NCI-H128 (cell line): Measurements from ENCODE around the gene ANKAR.
"Not testable (repeated sequence)": the region's sequence is repeated elsewhere in the genome, so short reads cannot be mapped to it uniquely, and the experiment has no call there.

ENCODE experiments used
- DNase-seq: peaks from one replicate; lab custom pipeline; 2025; ENCODE audit not compliant: unreplicated experiment; lab: John Stamatoyannopoulos, UW

Gene ANKAR

GRCh38 chr2:189709501-189710221 is 35.2 kb downstream of the ANKAR start:
- DNase-seq: no peak

GRCh38 chr2:189717593-189717992 is 43.1 kb downstream of the ANKAR start:
- DNase-seq: not testable (repeated sequence)

GRCh38 chr2:189719571-189719970 is 45.1 kb downstream of the ANKAR start:
- no peak for DNase-seq

- DNase-seq: no peak
Observed at GRCh38 chr2:189723192-189723591, 48.7 kb downstream of the ANKAR start.
